ENCODE data around the gene NKD1. TPM values are rescaled to one million over a fixed set of nuclear protein-coding genes. Genes with fewer than 3 reads are reported as not detected.

Gene NKD1
- total RNA-seq, 2 donors from 2014 or later = 7.0 to 13.8 TPM

DNA sequence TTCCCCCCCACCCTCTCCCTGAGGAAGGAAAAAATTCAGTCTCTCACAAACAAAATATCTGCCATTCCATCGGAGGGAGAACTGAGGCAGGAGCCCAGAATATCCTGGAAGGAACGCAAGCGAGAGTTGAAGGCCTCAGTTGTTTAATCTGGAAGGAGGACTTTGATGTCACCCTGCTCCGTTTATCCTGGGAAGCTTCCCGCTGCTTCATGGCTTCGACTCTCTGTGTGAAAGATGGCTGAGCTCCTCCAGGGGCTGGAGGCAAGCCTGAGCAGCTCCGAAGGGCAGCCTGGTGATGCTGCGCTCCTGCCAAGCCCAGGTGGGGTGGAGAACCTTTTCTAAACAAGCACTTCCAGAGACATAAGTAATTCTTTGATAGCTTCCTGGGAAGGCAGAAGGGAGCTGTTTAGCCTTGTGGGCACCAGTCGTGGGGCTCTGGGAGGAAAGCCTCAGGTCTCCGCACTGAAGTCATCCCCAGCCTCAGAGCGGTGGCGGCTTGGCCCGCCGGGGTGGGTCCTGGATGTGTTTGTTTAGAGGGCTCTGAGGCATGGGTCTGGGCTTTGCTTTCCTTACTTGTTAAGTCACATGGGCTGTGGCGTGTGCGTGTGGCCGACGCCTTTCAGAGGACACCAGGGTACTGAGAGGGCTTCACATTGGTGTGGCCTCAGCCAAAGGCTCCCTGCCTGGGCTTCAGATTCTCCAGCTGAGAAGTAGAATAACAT, 7.9 kb downstream of the NKD1 start:
- Histone ChIP-seq H3K27ac (peak overlapping the region in 1 of 2 donors; percentile 19), H3K4me3 (no peak overlapping the region), H3K9me3 (no peaks in the 10 kb centered on the region), H3K27me3 (replicated peaks; ENCODE audit: insufficient read depth) (no peaks in the 10 kb centered on the region), H3K4me1 (replicated peaks) (no peaks in the 10 kb centered on the region), H3K36me3 (no peaks in the 10 kb centered on the region)
- no peak for DNase-seq (ENCODE audit: low spot score)
- 49% methylated on average over 18 of the region's 18 CpGs for WGBS
- intact Hi-C loops (cut with DNase I) = no loop called here
- no peak for TF ChIP-seq POLR2AphosphoS5 (IDR thresholded peaks at IDR 0.05)
- TF ChIP-seq POLR2A (IDR thresholded peaks at IDR 0.05) = no peak
- TF ChIP-seq CTCF (IDR thresholded peaks at IDR 0.05) = no peak

- Histone ChIP-seq H3K4me3 (no peak overlapping the region), H3K36me3 (no peaks in the 10 kb centered on the region), H3K27ac (no peak overlapping the region), H3K27me3 (replicated peaks; ENCODE audit: insufficient read depth) (no peaks in the 10 kb centered on the region), H3K4me1 (replicated peaks) (no peaks in the 10 kb centered on the region), H3K9me3 (no peaks in the 10 kb centered on the region)
- DNase-seq (ENCODE audit: low spot score) = no peak
- TF ChIP-seq POLR2A (IDR thresholded peaks at IDR 0.05) (no peak), CTCF (IDR thresholded peaks at IDR 0.05) (no peak), POLR2AphosphoS5 (IDR thresholded peaks at IDR 0.05) (no peak)
- intact Hi-C loops (cut with DNase I) = no loop called here
- 75% methylated on average over 2 of the region's 2 CpGs for WGBS
These were observed 8.8 kb downstream of the NKD1 start for GRCh38 chr16:50557046-50557445.

DNA sequence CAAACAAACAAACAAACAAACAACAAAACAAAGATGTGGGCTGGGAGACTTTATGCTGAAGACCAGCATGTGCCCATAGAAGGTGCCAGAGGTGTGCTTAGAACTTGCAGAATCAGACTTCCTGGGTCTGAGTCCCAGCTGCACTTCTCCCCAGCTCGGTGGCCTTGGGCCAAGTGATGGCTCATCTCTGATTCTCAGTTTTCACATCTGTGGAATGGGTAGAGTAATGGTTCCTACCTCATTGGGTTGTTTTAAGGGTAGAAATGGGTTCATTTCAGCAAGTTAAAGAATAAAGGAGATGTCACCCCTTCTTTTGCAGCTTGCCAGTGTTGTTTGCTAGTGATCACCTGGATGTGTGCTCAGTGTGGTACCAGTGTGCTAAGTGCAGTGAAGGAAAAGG, 10.7 kb downstream of the NKD1 start:
- WGBS = 96% methylated on average over 1 of the region's 1 CpG
- Histone ChIP-seq H3K9me3 (no peaks in the 10 kb centered on the region), H3K36me3 (no peaks in the 10 kb centered on the region), H3K27me3 (replicated peaks; ENCODE audit: insufficient read depth) (no peaks in the 10 kb centered on the region), H3K4me1 (replicated peaks) (no peaks in the 10 kb centered on the region), H3K4me3 (no peak overlapping the region), H3K27ac (no peak overlapping the region)
- no peak for DNase-seq (ENCODE audit: low spot score)
- intact Hi-C loops (cut with DNase I) = no loop called here
- TF ChIP-seq POLR2AphosphoS5 (IDR thresholded peaks at IDR 0.05) = no peak
- no peak for TF ChIP-seq CTCF (IDR thresholded peaks at IDR 0.05)

- Histone ChIP-seq H3K9me3 (no peaks in the 10 kb centered on the region), H3K36me3 (no peaks in the 10 kb centered on the region), H3K27ac (no peak overlapping the region), H3K27me3 (replicated peaks; ENCODE audit: insufficient read depth) (no peaks in the 10 kb centered on the region), H3K4me3 (no peak overlapping the region), H3K4me1 (replicated peaks) (no peaks in the 10 kb centered on the region)
- WGBS = 90% methylated on average over 6 of the region's 6 CpGs
- TF ChIP-seq POLR2AphosphoS5 (IDR thresholded peaks at IDR 0.05) (no peak), POLR2A (IDR thresholded peaks at IDR 0.05) (no peak), CTCF (IDR thresholded peaks at IDR 0.05) (no peak)
- no peak for DNase-seq (ENCODE audit: low spot score)
- intact Hi-C loops (cut with DNase I) = no loop called here
These were observed 11.1 kb downstream of the NKD1 start for GRCh38 chr16:50559342-50559741.

GRCh38 chr16:50559804-50560514, 11.8 kb downstream of the NKD1 start:
- Histone ChIP-seq H3K9me3 (no peaks in the 10 kb centered on the region), H3K27me3 (replicated peaks; ENCODE audit: insufficient read depth) (no peaks in the 10 kb centered on the region), H3K36me3 (no peaks in the 10 kb centered on the region), H3K27ac (no peak overlapping the region), H3K4me3 (no peak overlapping the region), H3K4me1 (replicated peaks) (no peaks in the 10 kb centered on the region)
- intact Hi-C loops (cut with DNase I) = no loop called here
- 92% methylated on average over 13 of the region's 13 CpGs for WGBS
- TF ChIP-seq CTCF (IDR thresholded peaks at IDR 0.05) (no peak), POLR2AphosphoS5 (IDR thresholded peaks at IDR 0.05) (no peak), POLR2A (IDR thresholded peaks at IDR 0.05) (no peak)
- DNase-seq (ENCODE audit: low spot score) = no peak
